ENCODE data around the gene TANGO6. TPM values are rescaled to one million over a fixed set of nuclear protein-coding genes. Genes with fewer than 3 reads are reported as not detected.
"Not testable (repeated sequence)": the region's sequence is repeated elsewhere in the genome, so short reads cannot be mapped to it uniquely, and the experiment has no call there.

TANGO6 gene
- total and polyA plus RNA-seq, 8 donors, result 2.6 to 9.3 (median 6.3) TPM

- Histone ChIP-seq H3K36me3 (no peaks in the 10 kb centered on the region), H3K9me3 (no peaks in the 10 kb centered on the region), H3K4me1 (no peaks in the 10 kb centered on the region), H3K27ac (no peak overlapping the region), H3K4me3 (no peak overlapping the region), H3K27me3 (no peaks in the 10 kb centered on the region)
- intact Hi-C loops (cut with DNase I), result no loop called here
- FAIRE-seq (no peak), DNase-seq (no peak), ATAC-seq (no peak)
- WGBS, 2 donors, result 91 to 95% methylated on average over 2 of the region's 2 CpGs
- no peak for TF ChIP-seq CTCF (IDR thresholded peaks at IDR 0.05)
Measured at GRCh38 chr16:68985855-68986254, 142.5 kb downstream of the TANGO6 start.

GRCh38 chr16:68987734-68988457 is 144.6 kb downstream of the TANGO6 start:
- no peak for TF ChIP-seq CTCF (IDR thresholded peaks at IDR 0.05)
- no peaks in the 10 kb centered on the region for H3K27me3 ChIP-seq
- DNase-seq, result no peak
- no peak for FAIRE-seq
- intact Hi-C loops (cut with DNase I), result no loop called here
- peaks cover 0 to 4% (median 0%) of the 10 kb centered on the region in 3 donors for H3K4me1 ChIP-seq
- no peaks in the 10 kb centered on the region for H3K36me3 ChIP-seq
- ATAC-seq, result no peak
- H3K9me3 ChIP-seq, result no peaks in the 10 kb centered on the region
- WGBS, 2 donors, result 84 to 85% methylated on average over 4 of the region's 4 CpGs
- H3K4me3 ChIP-seq, result no peak overlapping the region
- H3K27ac ChIP-seq, result no peak overlapping the region

GRCh38 chr16:68990172-68990845 is 147.0 kb downstream of the TANGO6 start:
- H3K27ac ChIP-seq; H3K36me3 ChIP-seq; H3K27me3 ChIP-seq; H3K9me3 ChIP-seq; FAIRE-seq; intact Hi-C loops (cut with DNase I); H3K4me3 ChIP-seq; ATAC-seq; DNase-seq: not testable (repeated sequence)
- peaks cover 0 to 26% (median 21%) of the 10 kb centered on the region in 3 donors for H3K4me1 ChIP-seq
- 92 to 97% methylated on average over 7 of the region's 7 CpGs for WGBS, 2 donors

GRCh38 chr16:68991075-68991474 is 147.7 kb downstream of the TANGO6 start:
- FAIRE-seq (no peak), ATAC-seq (no peak), DNase-seq (no peak)
- no peak for TF ChIP-seq CTCF (IDR thresholded peaks at IDR 0.05)
- Histone ChIP-seq H3K36me3 (no peaks in the 10 kb centered on the region), H3K4me1 (peaks cover 0 to 27% (median 21%) of the 10 kb centered on the region in 3 donors), H3K27me3 (no peaks in the 10 kb centered on the region), H3K9me3 (no peaks in the 10 kb centered on the region), H3K4me3 (no peak overlapping the region), H3K27ac (no peak overlapping the region)
- intact Hi-C loops (cut with DNase I), result no loop called here

- intact Hi-C loops (cut with DNase I), result no loop called here
- no peak for TF ChIP-seq CTCF (IDR thresholded peaks at IDR 0.05)
Measured at GRCh38 chr16:68992521-68992920, 149.2 kb downstream of the TANGO6 start.

More at GRCh38 chr16:68992521-68992920, 149.2 kb downstream of the TANGO6 start:
- 79 to 81% methylated on average over 5 of the region's 5 CpGs for WGBS, 2 donors
- no peak for FAIRE-seq
- no peak for DNase-seq
- ATAC-seq, result no peak
- Histone ChIP-seq H3K9me3 (no peaks in the 10 kb centered on the region), H3K36me3 (no peaks in the 10 kb centered on the region), H3K27me3 (no peaks in the 10 kb centered on the region), H3K4me3 (no peak overlapping the region), H3K4me1 (peaks cover 0 to 27% (median 21%) of the 10 kb centered on the region in 3 donors), H3K27ac (peak overlapping the region in 2 of 4 donors; percentile 1 to 65)

Data from pancreas (tissue), 10 donors.